Measurements from ENCODE around the gene C16orf96.

C16orf96 gene

DNA sequence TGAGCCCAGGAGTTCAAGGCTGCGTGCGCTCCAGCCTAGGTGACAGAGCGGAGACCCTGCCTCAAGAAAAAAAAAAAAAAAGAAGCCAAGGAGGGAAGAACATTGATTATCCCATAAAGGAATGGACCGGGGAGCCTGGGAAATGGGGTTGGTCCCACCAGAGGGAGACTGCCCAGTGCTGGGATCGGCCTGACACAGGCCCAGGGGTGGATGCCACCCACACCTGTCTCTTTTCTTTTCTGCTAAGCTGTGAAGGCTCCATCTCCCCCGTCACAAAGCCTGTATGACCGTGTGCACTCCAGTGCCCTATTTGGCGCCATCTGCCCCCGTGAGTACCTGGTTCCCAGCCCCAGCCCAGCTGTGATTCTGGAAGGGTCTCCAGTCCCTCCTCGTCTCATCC is 42.9 kb downstream of the C16orf96 start:
- TF ChIP-seq, protein P1, sequence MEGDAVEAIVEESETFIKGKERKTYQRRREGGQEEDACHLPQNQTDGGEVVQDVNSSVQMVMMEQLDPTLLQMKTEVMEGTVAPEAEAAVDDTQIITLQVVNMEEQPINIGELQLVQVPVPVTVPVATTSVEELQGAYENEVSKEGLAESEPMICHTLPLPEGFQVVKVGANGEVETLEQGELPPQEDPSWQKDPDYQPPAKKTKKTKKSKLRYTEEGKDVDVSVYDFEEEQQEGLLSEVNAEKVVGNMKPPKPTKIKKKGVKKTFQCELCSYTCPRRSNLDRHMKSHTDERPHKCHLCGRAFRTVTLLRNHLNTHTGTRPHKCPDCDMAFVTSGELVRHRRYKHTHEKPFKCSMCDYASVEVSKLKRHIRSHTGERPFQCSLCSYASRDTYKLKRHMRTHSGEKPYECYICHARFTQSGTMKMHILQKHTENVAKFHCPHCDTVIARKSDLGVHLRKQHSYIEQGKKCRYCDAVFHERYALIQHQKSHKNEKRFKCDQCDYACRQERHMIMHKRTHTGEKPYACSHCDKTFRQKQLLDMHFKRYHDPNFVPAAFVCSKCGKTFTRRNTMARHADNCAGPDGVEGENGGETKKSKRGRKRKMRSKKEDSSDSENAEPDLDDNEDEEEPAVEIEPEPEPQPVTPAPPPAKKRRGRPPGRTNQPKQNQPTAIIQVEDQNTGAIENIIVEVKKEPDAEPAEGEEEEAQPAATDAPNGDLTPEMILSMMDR (IDR thresholded peaks at IDR 0.05; ENCODE audit: control extremely low read depth, extremely low read depth, low read depth, missing control alignments), result no peak
- ChIA-PET CTCF (interaction anchor here (1.0 to 1.2 kb wide), 3 partner anchors 13 to 98 kb away, joined by 3 to 4 read pairs (median 4); partner anchors contain the start of gene MGRN1), POLR2A (no interaction called here)
- no peak for DNase-seq (ENCODE audit: extremely low spot score)

DNA sequence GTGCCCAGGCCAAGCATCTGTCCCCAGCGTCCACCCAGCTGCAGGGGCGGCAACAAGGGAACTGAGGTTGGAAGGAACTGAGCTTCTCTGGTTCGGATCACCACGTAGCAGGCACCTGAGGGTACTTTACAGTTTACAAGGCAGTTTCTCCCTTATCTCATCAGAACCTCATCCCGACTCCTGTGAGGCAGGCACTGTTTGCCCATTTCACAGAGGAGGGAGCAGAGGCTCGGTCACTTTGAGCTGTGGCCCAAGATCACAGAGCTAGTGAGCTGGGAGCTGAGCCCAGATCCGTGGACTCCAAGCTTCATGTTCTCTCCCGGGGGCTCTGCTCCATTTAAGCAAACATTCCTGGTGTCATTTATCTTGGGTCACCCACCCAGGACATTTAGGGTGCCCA is 43.4 kb downstream of the C16orf96 start:
- POLR2A ChIA-PET, result no interaction called here
- TF ChIP-seq, protein P1 (IDR thresholded peaks at IDR 0.05; ENCODE audit: control extremely low read depth, extremely low read depth, low read depth, missing control alignments), result no peak
- CTCF ChIA-PET, result interaction anchor here (1.0 to 1.2 kb wide), 3 partner anchors 14 to 98 kb away, joined by 3 to 4 read pairs (median 4); partner anchors contain the start of gene MGRN1
- DNase-seq (ENCODE audit: extremely low spot score), result no peak

DNA sequence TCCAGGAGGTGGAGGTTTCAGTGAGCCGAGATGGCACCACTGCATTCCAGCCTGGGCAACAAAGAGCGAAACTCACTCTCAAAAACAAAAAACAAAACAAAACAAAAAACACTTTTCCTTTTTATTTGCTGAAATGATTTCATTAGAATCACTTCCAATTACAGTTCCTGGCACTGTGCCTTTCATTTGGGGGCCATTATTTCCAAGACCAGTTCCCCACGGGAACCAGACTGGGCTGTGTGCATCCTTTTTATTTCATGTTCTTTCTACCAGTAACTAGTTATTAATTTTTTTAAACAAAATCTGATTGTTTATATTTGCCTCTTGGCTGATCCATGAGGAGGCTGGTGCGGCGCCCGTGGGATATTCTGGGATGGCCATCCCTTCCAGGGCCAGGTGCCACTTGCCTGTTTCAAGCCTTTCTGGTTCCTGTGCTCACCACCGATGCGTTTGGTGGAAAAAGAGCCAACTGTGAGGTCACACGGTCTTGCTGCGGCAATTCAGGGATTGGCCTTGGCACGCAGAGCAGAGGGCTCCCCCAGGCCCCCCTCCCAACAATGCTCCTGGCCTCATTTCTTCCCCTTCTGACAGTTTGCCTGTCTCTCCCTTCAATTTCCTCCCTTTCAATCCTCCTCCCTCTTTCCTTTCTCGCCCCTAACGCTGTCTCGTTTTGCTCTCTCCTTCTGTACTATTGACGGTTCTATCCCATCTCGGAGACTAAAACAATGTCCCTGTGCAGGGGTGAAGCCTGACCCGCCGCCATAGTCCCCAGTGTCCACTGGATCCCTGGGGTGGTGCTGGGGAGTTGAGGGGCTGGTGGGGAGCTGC is 45.1 kb downstream of the C16orf96 start:
- CTCF ChIA-PET, result no interaction called here
- TF ChIP-seq, protein P1 (IDR thresholded peaks at IDR 0.05; ENCODE audit: control extremely low read depth, extremely low read depth, low read depth, missing control alignments), result no peak

DNA sequence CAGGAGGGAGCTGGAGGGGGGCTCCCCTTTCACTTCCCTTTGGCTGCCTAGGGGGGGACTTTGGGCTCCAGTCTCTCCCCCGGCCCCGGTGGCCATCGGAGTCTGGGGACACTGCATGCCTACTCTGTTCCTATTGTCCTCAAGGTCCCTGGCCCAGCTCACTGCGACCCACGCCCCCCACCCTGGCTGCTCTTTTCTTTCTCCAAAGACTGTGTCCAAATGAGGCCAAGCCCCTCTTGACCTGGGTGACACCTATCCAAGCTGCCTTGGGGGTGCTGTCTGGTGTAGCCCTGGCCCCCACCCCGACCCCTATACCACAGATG is 45.7 kb downstream of the C16orf96 start:
- DNase-seq (ENCODE audit: extremely low spot score), result no peak
- ChIA-PET CTCF (no interaction called here), POLR2A (interaction anchor here (0.6 kb wide), 1 partner anchor 11 kb away, joined by 5 read pairs; no protein-coding TSS in a partner anchor)
- TF ChIP-seq, protein P1 (IDR thresholded peaks at IDR 0.05; ENCODE audit: control extremely low read depth, extremely low read depth, low read depth, missing control alignments), result no peak

More for the DNA sequence above, 45.1 kb downstream of the C16orf96 start:
- no peak for DNase-seq (ENCODE audit: extremely low spot score)
- POLR2A ChIA-PET, result no interaction called here

DNA sequence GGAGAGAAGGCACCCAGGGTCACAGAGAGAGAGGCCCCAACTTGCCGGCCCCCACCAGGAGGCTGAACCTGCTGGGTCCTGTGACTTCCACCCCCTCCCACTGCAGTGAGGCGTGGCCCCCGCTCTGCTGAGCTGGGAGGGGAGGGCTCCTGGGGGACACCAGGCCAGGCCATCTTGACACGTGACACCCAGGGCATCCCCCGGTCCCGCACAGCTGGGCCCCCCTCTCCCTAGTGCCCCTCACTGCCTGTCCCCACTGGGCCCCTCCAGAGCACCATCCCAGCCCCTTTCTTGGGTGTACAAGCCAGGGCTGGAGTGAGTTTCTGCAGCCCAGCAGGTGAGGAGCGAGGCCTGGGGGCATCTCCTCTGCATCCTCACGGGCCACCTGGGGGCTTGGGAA is 46.2 kb downstream of the C16orf96 start:
- TF ChIP-seq, protein P1 (IDR thresholded peaks at IDR 0.05; ENCODE audit: control extremely low read depth, extremely low read depth, low read depth, missing control alignments), result no peak
- no peak for DNase-seq (ENCODE audit: extremely low spot score)
- ChIA-PET POLR2A (interaction anchor here (0.6 kb wide), 1 partner anchor 11 kb away, joined by 5 read pairs; no protein-coding TSS in a partner anchor), CTCF (no interaction called here)

DNA sequence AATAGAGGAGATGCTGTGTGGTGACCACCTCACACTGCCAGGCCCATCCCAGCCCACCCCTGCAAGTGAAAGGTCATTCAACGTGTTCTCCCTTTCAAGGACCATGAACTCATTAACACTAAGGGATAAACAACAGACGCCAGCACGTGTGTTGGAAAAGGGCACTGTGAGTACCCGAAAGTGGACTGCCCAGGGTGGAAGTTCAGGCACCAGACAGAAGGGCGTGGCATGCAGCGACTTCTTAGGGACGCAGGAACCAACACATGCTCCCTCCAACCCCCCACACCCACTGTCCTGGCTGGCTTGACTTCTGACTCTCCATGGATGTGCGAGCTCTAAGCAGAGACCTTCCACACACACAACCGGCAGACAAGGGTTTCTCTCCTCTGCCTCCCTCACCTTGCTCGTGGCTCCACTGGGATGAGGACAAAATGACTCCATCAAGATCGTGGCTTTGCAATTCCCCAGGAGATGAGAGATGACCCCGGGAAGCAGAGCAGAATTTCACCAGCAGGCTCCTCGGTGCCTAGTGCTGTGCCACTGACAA is 47.6 kb downstream of the C16orf96 start:
- no peak for DNase-seq (ENCODE audit: extremely low spot score)
- POLR2A ChIA-PET, result interaction anchor here (0.6 kb wide), 1 partner anchor 34 kb away, joined by 5 read pairs; no protein-coding TSS in a partner anchor
- CTCF ChIA-PET, result interaction anchor here (0.8 kb wide), 1 partner anchor 46 kb away, joined by 3 read pairs; no protein-coding TSS in a partner anchor
- TF ChIP-seq, protein P1 (IDR thresholded peaks at IDR 0.05; ENCODE audit: control extremely low read depth, extremely low read depth, low read depth, missing control alignments), result no peak

All from GM10248 (cell line).